ENCODE data around the gene HSPB6.
"Not testable (repeated sequence)": the region's sequence is repeated elsewhere in the genome, so short reads cannot be mapped to it uniquely, and the experiment has no call there.

Gene HSPB6

DNA sequence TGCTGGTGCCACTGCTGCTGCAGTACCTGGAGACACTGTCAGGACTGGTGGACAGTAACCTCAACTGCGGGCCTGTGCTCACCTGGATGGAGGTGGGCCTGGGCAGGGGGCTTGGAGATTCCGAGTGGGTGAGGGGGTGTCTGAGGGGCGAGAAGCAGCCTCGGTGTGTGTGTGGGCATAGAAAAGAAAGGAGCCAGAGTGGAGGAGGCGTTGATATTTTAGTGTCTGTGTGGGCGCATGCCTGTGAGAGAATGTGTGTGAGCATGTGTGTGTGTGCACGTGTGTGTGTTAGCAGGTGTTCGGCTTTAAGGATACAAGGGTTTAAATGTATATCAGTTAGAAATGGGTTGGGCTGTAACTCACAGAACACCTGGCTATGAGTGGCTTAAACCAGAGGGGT is 22.2 kb upstream of the HSPB6 start:
- Mint-ChIP-seq H3K4me1 (ENCODE audit: low read depth) (peaks cover 15% of the 10 kb centered on the region), H3K9me3 (no peaks in the 10 kb centered on the region), H3K27ac (no peak overlapping the region), H3K27me3 (no peaks in the 10 kb centered on the region), H3K4me3 (no peak overlapping the region), H3K36me3 (ENCODE audit: low read depth) (no peaks in the 10 kb centered on the region)

DNA sequence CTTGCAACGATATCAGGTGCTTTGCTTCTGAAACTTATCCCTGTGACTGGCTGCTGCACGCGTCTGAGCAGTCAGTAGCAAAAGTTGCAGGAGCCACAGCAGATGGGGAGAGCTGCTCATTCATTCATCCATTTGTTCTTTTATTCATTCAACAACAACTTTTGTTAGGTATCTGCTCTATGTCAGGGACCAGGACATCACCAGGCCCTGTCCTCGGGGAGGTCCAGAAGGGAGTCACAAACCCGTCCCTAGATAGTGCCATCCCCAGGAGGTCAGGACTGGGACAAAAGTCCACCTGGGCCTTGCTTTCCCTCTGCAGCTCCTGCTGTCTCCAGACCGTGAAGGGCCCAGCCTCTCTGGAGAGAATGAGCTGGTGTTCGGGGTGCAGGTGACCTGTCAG is 21.1 kb upstream of the HSPB6 start:
- H3K27me3 Mint-ChIP-seq: no peaks in the 10 kb centered on the region
- H3K4me1 Mint-ChIP-seq (ENCODE audit: low read depth): peaks cover 15% of the 10 kb centered on the region
- H3K36me3 Mint-ChIP-seq (ENCODE audit: low read depth): no peaks in the 10 kb centered on the region
- H3K4me3 Mint-ChIP-seq: no peak overlapping the region
- no peak overlapping the region for H3K27ac Mint-ChIP-seq
- H3K9me3 Mint-ChIP-seq: no peaks in the 10 kb centered on the region

GRCh38 chr19:35777086-35777841 is 20.4 kb upstream of the HSPB6 start:
- no peak overlapping the region for H3K27ac Mint-ChIP-seq
- no peaks in the 10 kb centered on the region for H3K27me3 Mint-ChIP-seq
- H3K4me1 Mint-ChIP-seq (ENCODE audit: low read depth): peaks cover 15% of the 10 kb centered on the region
- no peaks in the 10 kb centered on the region for H3K36me3 Mint-ChIP-seq (ENCODE audit: low read depth)
- H3K9me3 Mint-ChIP-seq: no peaks in the 10 kb centered on the region
- H3K4me3 Mint-ChIP-seq: peak overlapping the region; percentile 79

DNA sequence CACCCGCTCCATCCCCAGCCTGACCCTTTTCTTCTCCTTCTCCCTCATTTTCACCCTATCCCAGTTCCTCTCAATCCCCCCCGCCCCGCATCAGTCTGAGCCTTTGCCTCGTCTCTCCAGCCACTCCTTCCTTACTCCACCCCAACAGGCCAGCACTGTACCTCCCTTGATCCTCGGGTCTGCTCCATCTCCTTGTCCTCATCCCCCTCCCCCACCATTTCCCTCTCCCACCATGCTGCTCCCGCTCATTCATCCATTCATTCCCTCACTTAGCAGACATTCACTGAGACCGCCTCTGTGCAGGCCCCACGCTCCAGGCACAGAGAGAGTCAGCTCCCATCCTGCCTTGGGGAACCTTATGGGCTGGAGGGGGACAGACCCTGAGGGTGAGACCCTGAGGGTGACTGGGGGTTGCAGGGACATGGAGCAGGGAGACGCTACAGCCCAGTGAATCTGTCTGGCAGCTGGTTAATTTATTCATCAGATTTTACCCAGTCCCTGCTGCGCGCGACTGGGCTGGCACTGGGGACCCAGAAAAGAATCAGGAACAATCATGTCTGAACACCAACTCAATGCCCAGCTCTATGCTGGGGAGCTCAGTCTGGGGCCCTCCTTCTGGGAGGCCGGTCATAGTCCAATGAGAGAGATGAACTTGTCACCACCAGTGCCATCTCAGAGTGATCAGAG is 19.4 kb upstream of the HSPB6 start:
- no peak overlapping the region for H3K27ac Mint-ChIP-seq
- H3K27me3 Mint-ChIP-seq: no peaks in the 10 kb centered on the region

GRCh38 chr19:35775298-35776101 is 18.7 kb upstream of the HSPB6 start, which contains the start of gene ARHGAP33:
Gene ARHGAP33, plus strand, starts transcription at chr19:35775564. Its CDS starts 95 bp downstream, at chr19:35775659.
- H3K36me3 Mint-ChIP-seq (ENCODE audit: low read depth): no peaks in the 10 kb centered on the region
- H3K27me3 Mint-ChIP-seq: no peaks in the 10 kb centered on the region
- H3K27ac Mint-ChIP-seq: no peak within 1 kb of the TSS
- H3K4me1 Mint-ChIP-seq (ENCODE audit: low read depth): peaks cover 15% of the 10 kb centered on the region
- peak within 1 kb of the TSS; percentile 79 for H3K4me3 Mint-ChIP-seq
- no peaks in the 10 kb centered on the region for H3K9me3 Mint-ChIP-seq

More for the DNA sequence above, 19.4 kb upstream of the HSPB6 start:
- H3K4me3 Mint-ChIP-seq: peak overlapping the region; percentile 79
- peaks cover 15% of the 10 kb centered on the region for H3K4me1 Mint-ChIP-seq (ENCODE audit: low read depth)
- no peaks in the 10 kb centered on the region for H3K36me3 Mint-ChIP-seq (ENCODE audit: low read depth)
- no peaks in the 10 kb centered on the region for H3K9me3 Mint-ChIP-seq

DNA sequence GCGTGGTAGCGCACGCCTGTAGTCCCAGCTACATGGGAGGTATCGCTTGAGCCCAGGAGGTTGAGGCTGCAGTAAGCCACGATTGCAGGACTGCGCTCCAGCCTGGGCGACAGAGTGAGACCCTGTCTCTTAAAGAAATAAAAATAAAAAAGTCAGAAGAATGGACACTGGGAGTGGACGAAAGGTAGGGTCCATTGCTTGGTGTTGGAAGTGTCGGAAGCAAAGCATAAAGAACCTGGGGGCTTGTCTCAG is 18.1 kb upstream of the HSPB6 start:
- peak overlapping the region; percentile 79 for H3K4me3 Mint-ChIP-seq
- H3K9me3 Mint-ChIP-seq: no peaks in the 10 kb centered on the region
- no peaks in the 10 kb centered on the region for H3K27me3 Mint-ChIP-seq
- H3K36me3 Mint-ChIP-seq (ENCODE audit: low read depth): no peaks in the 10 kb centered on the region
- no peak overlapping the region for H3K27ac Mint-ChIP-seq
- H3K4me1 Mint-ChIP-seq (ENCODE audit: low read depth): peaks cover 15% of the 10 kb centered on the region

GRCh38 chr19:35774274-35775045 is 17.6 kb upstream of the HSPB6 start:
- Mint-ChIP-seq H3K27me3 (no peaks in the 10 kb centered on the region), H3K4me1 (ENCODE audit: low read depth) (peaks cover 15% of the 10 kb centered on the region), H3K36me3 (ENCODE audit: low read depth) (no peaks in the 10 kb centered on the region), H3K27ac (no peak overlapping the region), H3K9me3 (no peaks in the 10 kb centered on the region), H3K4me3 (peak overlapping the region; percentile 79)

DNA sequence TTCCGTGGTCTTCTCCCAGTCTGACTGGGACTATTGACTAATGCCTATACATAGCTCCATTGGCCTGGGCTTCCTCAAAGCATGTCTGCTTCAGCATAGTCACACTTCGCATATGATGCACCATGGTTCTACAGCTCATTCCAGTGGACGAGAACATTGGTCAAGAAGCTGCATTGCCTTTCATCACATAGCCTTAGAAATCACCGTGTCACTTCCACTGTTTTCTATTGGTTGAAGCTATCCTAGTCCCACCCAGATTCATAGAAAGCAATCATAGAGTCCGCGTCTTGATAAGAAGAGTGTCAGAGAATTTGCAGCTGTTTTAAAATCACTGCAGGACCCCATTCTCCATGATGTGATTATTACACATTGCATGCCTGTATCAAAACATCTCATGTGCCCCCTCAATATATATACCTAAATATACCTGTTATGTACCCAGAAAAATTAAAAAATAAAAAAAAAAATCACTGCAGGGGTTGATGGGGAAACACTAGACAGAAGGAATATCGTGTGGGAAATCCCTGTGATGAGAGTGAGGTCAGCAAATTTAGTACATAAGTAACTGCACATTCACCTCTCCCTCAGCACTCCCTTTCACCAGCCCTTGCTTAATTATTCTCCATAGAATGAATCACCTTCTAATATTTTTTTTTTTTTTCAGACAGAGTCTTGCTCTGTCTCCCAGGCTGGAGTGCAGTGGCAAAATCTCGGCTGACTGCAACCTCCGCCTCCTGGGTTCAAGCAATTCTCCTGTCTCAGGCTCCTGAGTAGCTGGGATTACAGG is 16.4 kb upstream of the HSPB6 start:
- Mint-ChIP-seq H3K27me3 (no peaks in the 10 kb centered on the region), H3K9me3 (no peaks in the 10 kb centered on the region), H3K4me3 (no peak overlapping the region), H3K4me1 (ENCODE audit: low read depth) (peaks cover 15% of the 10 kb centered on the region), H3K36me3 (ENCODE audit: low read depth) (peaks cover 4% of the 10 kb centered on the region), H3K27ac (no peak overlapping the region)

GRCh38 chr19:35772362-35772761 is 15.5 kb upstream of the HSPB6 start:
- not testable (repeated sequence) for H3K27me3 Mint-ChIP-seq, H3K4me3 Mint-ChIP-seq
- H3K4me1 Mint-ChIP-seq (ENCODE audit: low read depth): peaks cover 15% of the 10 kb centered on the region

DNA sequence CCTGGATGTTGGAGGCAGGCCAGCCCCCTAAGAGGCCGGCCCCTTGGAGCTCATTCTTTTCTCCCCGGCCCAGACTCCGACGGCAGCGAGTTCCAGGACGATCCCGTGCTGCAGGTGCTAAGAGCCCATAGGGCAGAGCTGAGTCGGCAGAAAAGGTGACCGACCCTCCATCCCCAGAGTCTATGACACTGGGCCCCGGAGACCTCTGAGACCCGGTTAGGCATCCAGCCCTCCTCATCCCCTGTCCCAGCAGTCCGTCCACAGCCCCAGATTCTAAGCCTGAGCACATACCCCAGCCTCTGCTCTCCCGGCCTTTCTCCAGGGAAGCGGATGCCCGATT is 11.2 kb upstream of the HSPB6 start:
- H3K36me3 Mint-ChIP-seq (ENCODE audit: low read depth): peaks cover 12% of the 10 kb centered on the region
- no peaks in the 10 kb centered on the region for H3K9me3 Mint-ChIP-seq
- H3K27ac Mint-ChIP-seq: no peak overlapping the region
- H3K27me3 Mint-ChIP-seq: no peaks in the 10 kb centered on the region
- no peaks in the 10 kb centered on the region for H3K4me1 Mint-ChIP-seq (ENCODE audit: low read depth)
- H3K4me3 Mint-ChIP-seq: no peak overlapping the region

More at GRCh38 chr19:35772362-35772761, 15.5 kb upstream of the HSPB6 start:
- not testable (repeated sequence) for H3K9me3 Mint-ChIP-seq; H3K36me3 Mint-ChIP-seq (ENCODE audit: low read depth); H3K27ac Mint-ChIP-seq

- Mint-ChIP-seq H3K4me1 (ENCODE audit: low read depth) (no peaks in the 10 kb centered on the region), H3K9me3 (no peaks in the 10 kb centered on the region), H3K4me3 (no peak overlapping the region), H3K27me3 (no peaks in the 10 kb centered on the region), H3K36me3 (ENCODE audit: low read depth) (peaks cover 12% of the 10 kb centered on the region), H3K27ac (no peak overlapping the region)
Measured at GRCh38 chr19:35767288-35768081, 10.7 kb upstream of the HSPB6 start.

DNA sequence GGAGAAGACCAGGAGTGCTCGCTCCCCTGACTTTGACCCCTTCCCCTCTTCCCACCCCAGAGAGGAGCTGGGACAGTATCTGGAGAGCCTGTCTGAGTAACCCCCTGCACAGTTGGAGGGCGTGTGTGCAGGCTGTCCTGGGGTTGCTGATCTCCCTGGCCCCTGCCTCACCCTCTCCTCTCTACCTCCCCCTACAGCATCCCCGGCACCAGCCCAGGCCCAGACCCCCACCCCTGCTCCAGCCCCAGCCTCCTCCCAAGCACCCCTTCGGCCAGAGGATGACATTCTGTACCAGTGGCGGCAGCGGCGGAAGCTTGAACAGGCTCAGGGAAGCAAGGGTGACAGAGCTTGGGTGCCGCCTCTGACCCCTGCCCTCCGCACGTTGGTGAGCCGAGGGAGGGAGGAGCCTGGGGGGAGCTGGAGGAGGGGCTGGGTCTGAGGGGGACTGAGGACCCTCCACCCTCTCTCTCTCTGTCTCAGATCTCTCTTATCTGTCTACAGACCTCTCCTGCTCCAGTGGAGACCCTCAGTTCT is 9.8 kb upstream of the HSPB6 start:
- Mint-ChIP-seq H3K9me3 (no peaks in the 10 kb centered on the region), H3K36me3 (ENCODE audit: low read depth) (peaks cover 18% of the 10 kb centered on the region), H3K27ac (no peak overlapping the region), H3K4me1 (ENCODE audit: low read depth) (no peaks in the 10 kb centered on the region), H3K4me3 (no peak overlapping the region), H3K27me3 (no peaks in the 10 kb centered on the region)

GRCh38 chr19:35764432-35765315 is 7.8 kb upstream of the HSPB6 start:
- Mint-ChIP-seq H3K27me3 (no peaks in the 10 kb centered on the region), H3K4me1 (ENCODE audit: low read depth) (peaks cover under 1% of the 10 kb centered on the region), H3K36me3 (ENCODE audit: low read depth) (peaks cover 22% of the 10 kb centered on the region), H3K9me3 (no peaks in the 10 kb centered on the region), H3K4me3 (no peak overlapping the region), H3K27ac (no peak overlapping the region)

Data from stimulated activated naive CD8-positive, alpha-beta T cell treated with anti-CD3 and anti-CD28 coated beads, Interleukin-15, Interleukin-2, amounts not matched to agents 100 ng/mL and 50 ng/mL, for 24 hours (primary cell).